LNCaP clone FGC (cell line): ENCODE results near the gene CFAP61.
A peak's percentile ranks its signal among the peaks of the same experiment; 100 is the strongest.
"Not testable (repeated sequence)": the region's sequence is repeated elsewhere in the genome, so short reads cannot be mapped to it uniquely, and the experiment has no call there.

Source experiments
- DNase-seq: peaks from one replicate; pipeline ENCODE4 v3.0.0-alpha.2; 2011; ENCODE audit warnings: low read depth
- H3K4me3 ChIP-seq: 2 replicates; pipeline ENCODE4 v1.5.1; 2011; ENCODE audit warnings: mild to moderate bottlenecking, low read depth, low read length, control low read depth
- TF ChIP-seq, protein P1 (sequence below): IDR thresholded peaks from 2 replicates; pipeline ENCODE4 v1.5.1; 2012; ENCODE audit warnings: mild to moderate bottlenecking; ENCODE audit not compliant: control insufficient read depth, insufficient read depth; ENCODE audit errors: extremely low read depth

Gene CFAP61

GRCh38 chr20:20102716-20103258 lies 50.5 kb downstream of the CFAP61 start:
- H3K4me3 ChIP-seq: no peak overlapping the region
- TF ChIP-seq, protein P1, sequence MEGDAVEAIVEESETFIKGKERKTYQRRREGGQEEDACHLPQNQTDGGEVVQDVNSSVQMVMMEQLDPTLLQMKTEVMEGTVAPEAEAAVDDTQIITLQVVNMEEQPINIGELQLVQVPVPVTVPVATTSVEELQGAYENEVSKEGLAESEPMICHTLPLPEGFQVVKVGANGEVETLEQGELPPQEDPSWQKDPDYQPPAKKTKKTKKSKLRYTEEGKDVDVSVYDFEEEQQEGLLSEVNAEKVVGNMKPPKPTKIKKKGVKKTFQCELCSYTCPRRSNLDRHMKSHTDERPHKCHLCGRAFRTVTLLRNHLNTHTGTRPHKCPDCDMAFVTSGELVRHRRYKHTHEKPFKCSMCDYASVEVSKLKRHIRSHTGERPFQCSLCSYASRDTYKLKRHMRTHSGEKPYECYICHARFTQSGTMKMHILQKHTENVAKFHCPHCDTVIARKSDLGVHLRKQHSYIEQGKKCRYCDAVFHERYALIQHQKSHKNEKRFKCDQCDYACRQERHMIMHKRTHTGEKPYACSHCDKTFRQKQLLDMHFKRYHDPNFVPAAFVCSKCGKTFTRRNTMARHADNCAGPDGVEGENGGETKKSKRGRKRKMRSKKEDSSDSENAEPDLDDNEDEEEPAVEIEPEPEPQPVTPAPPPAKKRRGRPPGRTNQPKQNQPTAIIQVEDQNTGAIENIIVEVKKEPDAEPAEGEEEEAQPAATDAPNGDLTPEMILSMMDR: no peak
- peak; percentile 15 for DNase-seq

DNA sequence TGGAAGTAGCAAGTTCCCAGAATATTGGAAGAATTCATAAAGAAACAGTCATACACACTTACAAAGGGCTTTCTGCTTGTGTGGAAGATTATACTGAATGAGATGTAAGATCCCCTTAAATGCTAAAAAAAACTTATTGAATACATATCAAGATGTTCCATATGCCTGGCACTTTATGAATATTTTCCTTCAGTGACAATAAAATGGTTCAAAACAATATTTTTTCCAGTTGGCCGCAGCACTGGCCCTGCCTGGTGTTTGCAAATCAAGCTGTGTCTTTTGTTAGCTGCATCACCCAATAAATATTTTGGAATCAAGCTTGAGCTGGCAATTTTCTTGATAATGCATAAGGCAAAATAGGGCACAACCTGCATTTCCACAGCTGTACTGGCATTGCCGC lies 51.2 kb downstream of the CFAP61 start:
- no peak overlapping the region for H3K4me3 ChIP-seq
- TF ChIP-seq, protein P1: no peak
- DNase-seq: no peak

GRCh38 chr20:20123187-20123586 lies 70.9 kb downstream of the CFAP61 start:
- not testable (repeated sequence) for DNase-seq, H3K4me3 ChIP-seq

GRCh38 chr20:20130399-20130798 lies 78.1 kb downstream of the CFAP61 start:
- DNase-seq: peak; percentile 19
- TF ChIP-seq, protein P1: peak; percentile 73
- no peak overlapping the region for H3K4me3 ChIP-seq

DNA sequence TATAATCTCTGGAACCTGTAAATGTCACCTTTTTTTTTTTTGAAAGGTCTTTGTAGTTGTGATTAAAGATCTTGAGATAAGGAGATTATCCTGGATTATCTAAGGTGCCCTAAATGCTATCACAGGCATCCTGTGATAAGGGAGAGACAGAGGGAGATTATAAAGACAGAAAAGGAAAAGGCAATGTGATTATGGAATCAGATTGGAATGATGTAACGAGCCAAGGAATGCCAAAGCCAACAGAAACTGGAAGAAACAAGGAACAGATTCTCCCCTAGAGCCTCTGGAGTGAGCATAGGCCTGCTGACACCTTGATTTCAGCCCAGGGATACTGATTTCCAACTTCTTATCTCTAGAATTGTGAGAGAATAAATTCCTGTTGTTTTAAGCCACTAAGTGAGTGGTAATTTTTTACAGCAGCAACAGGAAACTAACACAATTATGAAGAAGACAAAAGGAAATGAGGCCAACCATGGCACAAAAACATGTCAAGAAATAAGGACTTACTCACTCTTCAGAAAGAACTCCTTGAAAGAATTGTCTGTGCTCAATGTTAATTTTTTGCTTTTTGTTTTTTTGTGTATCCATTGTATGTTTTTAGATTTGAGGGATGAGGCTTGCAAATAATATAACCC lies 82.7 kb downstream of the CFAP61 start:
- DNase-seq: no peak
- H3K4me3 ChIP-seq: no peak overlapping the region
- TF ChIP-seq, protein P1: no peak

GRCh38 chr20:20136313-20136712 lies 84.0 kb downstream of the CFAP61 start:
- DNase-seq: no peak
- TF ChIP-seq, protein P1: no peak
- H3K4me3 ChIP-seq: no peak overlapping the region

GRCh38 chr20:20137851-20138250 lies 85.5 kb downstream of the CFAP61 start:
- no peak overlapping the region for H3K4me3 ChIP-seq
- no peak for DNase-seq
- TF ChIP-seq, protein P1: no peak
